Measurements from ENCODE around the gene AUTS2. TPM values are rescaled to one million over a fixed set of nuclear protein-coding genes. Genes with fewer than 3 reads are reported as not detected.

The AUTS2 gene
- total RNA-seq, 1 donor from 2014 or later: 125 TPM

GRCh38 chr7:69651101-69651590 is 52.9 kb downstream of the AUTS2 start:
- H3K27ac Mint-ChIP-seq: no peak overlapping the region
- no peak for TF ChIP-seq CTCF (IDR thresholded peaks at IDR 0.05; ENCODE audit: unreplicated experiment)
- no peak overlapping the region for H3K4me3 Mint-ChIP-seq (ENCODE audit: low read depth)
- H3K9me3 Mint-ChIP-seq (ENCODE audit: low read depth): no peaks in the 10 kb centered on the region
- no peak for DNase-seq (ENCODE audit: low spot score, unreplicated experiment)
- H3K36me3 Mint-ChIP-seq (ENCODE audit: insufficient read depth): no peaks in the 10 kb centered on the region
- H3K4me1 Mint-ChIP-seq (ENCODE audit: low read depth): peaks cover 40% of the 10 kb centered on the region
- no peaks in the 10 kb centered on the region for H3K27me3 Mint-ChIP-seq

GRCh38 chr7:69652947-69653701 is 54.8 kb downstream of the AUTS2 start:
- peaks cover 43% of the 10 kb centered on the region for H3K4me1 Mint-ChIP-seq (ENCODE audit: low read depth)
- H3K27ac Mint-ChIP-seq: no peak overlapping the region
- DNase-seq (ENCODE audit: low spot score, unreplicated experiment): no peak
- no peaks in the 10 kb centered on the region for H3K27me3 Mint-ChIP-seq
- TF ChIP-seq CTCF (IDR thresholded peaks at IDR 0.05; ENCODE audit: unreplicated experiment): no peak
- H3K4me3 Mint-ChIP-seq (ENCODE audit: low read depth): no peak overlapping the region
- H3K36me3 Mint-ChIP-seq (ENCODE audit: insufficient read depth): no peaks in the 10 kb centered on the region
- no peaks in the 10 kb centered on the region for H3K9me3 Mint-ChIP-seq (ENCODE audit: low read depth)

- peaks cover 38% of the 10 kb centered on the region for H3K4me1 Mint-ChIP-seq (ENCODE audit: low read depth)
- H3K36me3 Mint-ChIP-seq (ENCODE audit: insufficient read depth): no peaks in the 10 kb centered on the region
- H3K27ac Mint-ChIP-seq: no peak overlapping the region
- no peak for TF ChIP-seq CTCF (IDR thresholded peaks at IDR 0.05; ENCODE audit: unreplicated experiment)
- DNase-seq (ENCODE audit: low spot score, unreplicated experiment): no peak
- no peaks in the 10 kb centered on the region for H3K27me3 Mint-ChIP-seq
- no peaks in the 10 kb centered on the region for H3K9me3 Mint-ChIP-seq (ENCODE audit: low read depth)
- H3K4me3 Mint-ChIP-seq (ENCODE audit: low read depth): no peak overlapping the region
These were observed 55.5 kb downstream of the AUTS2 start for GRCh38 chr7:69653806-69654205.

- no peak overlapping the region for H3K4me3 Mint-ChIP-seq (ENCODE audit: low read depth)
- H3K27ac Mint-ChIP-seq: no peak overlapping the region
- H3K36me3 Mint-ChIP-seq (ENCODE audit: insufficient read depth): no peaks in the 10 kb centered on the region
- H3K4me1 Mint-ChIP-seq (ENCODE audit: low read depth): peaks cover 42% of the 10 kb centered on the region
- no peak for TF ChIP-seq CTCF (IDR thresholded peaks at IDR 0.05; ENCODE audit: unreplicated experiment)
- H3K27me3 Mint-ChIP-seq: no peaks in the 10 kb centered on the region
- DNase-seq (ENCODE audit: low spot score, unreplicated experiment): no peak
- H3K9me3 Mint-ChIP-seq (ENCODE audit: low read depth): no peaks in the 10 kb centered on the region
These were observed 56.1 kb downstream of the AUTS2 start for GRCh38 chr7:69654381-69654780.

- Mint-ChIP-seq H3K27me3 (no peaks in the 10 kb centered on the region), H3K4me3 (ENCODE audit: low read depth) (no peak overlapping the region), H3K9me3 (ENCODE audit: low read depth) (no peaks in the 10 kb centered on the region), H3K36me3 (ENCODE audit: insufficient read depth) (no peaks in the 10 kb centered on the region), H3K27ac (no peak overlapping the region), H3K4me1 (ENCODE audit: low read depth) (peaks cover 47% of the 10 kb centered on the region)
- no peak for TF ChIP-seq CTCF (IDR thresholded peaks at IDR 0.05; ENCODE audit: unreplicated experiment)
- no peak for DNase-seq (ENCODE audit: low spot score, unreplicated experiment)
These were observed 56.8 kb downstream of the AUTS2 start for GRCh38 chr7:69654849-69655707.
